Testis (tissue), 2 donors: ENCODE results near the gene TNFRSF21.

Experiments
- POLR2A ChIP-seq: fragments of 450-650 bp; IDR thresholded peaks from one replicate; pipeline ENCODE4 v1.6.1; 2017; ENCODE audit warnings: antibody characterized with exemption, mild to moderate bottlenecking, moderate library complexity
- TF ChIP-seq, protein P1 (sequence below), 3 experiments: fragments of 450-650 bp in 2 of 3; fragments of 200-600 bp in 1 of 3; sonication (generic) in 1 of 3; IDR thresholded peaks; one replicate each; pipeline ENCODE4 v1.5.1; 2016 to 2019; ENCODE audit warnings: antibody characterized with exemption in 3 of 3, mild to moderate bottlenecking in 2 of 3, moderate library complexity in 1 of 3

DNA sequence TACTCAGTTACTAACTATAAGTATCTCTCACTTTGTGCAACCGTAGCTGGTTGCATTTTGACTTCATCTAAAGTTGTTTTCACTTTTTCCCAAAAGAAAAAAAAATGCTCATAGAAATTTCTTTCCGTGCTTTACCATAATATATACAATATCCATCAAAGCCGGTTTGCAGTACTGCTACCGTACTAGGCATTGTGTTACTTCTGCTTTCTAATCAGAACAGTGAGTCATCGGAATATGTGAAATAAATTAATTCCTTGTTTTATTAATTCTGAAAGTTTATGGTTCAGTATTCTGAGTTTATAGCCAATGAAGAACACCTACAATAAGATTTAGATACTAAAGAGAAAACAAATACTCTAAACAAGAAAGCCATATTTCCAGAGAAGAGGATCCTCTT is 72.5 kb downstream of the TNFRSF21 start:
- no peak for TF ChIP-seq POLR2A
- TF ChIP-seq, protein P1, sequence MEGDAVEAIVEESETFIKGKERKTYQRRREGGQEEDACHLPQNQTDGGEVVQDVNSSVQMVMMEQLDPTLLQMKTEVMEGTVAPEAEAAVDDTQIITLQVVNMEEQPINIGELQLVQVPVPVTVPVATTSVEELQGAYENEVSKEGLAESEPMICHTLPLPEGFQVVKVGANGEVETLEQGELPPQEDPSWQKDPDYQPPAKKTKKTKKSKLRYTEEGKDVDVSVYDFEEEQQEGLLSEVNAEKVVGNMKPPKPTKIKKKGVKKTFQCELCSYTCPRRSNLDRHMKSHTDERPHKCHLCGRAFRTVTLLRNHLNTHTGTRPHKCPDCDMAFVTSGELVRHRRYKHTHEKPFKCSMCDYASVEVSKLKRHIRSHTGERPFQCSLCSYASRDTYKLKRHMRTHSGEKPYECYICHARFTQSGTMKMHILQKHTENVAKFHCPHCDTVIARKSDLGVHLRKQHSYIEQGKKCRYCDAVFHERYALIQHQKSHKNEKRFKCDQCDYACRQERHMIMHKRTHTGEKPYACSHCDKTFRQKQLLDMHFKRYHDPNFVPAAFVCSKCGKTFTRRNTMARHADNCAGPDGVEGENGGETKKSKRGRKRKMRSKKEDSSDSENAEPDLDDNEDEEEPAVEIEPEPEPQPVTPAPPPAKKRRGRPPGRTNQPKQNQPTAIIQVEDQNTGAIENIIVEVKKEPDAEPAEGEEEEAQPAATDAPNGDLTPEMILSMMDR (IDR thresholded peaks at IDR 0.05): no peak
